DOHH2 (cell line): ENCODE measurements around the gene CAPN10.

Experiments used
- H3F3A ChIP-seq: fragments of 200-600 bp; sonication (generic), shearing (Covaris generic); 2 replicates; pipeline ENCODE4 v1.6.0; 2016; ENCODE audit warnings: antibody characterized with exemption, mild to moderate bottlenecking; ENCODE audit not compliant: control insufficient read depth, insufficient read depth
- H3K27ac ChIP-seq: fragments of 200-600 bp; sonication (generic); 2 replicates; pipeline ENCODE4 v1.5.1; 2014; ENCODE audit warnings: low read depth, mild to moderate bottlenecking, low read length, moderate library complexity
- H3K27me3 ChIP-seq: fragments of 200-600 bp; sonication (generic); 2 replicates; pipeline ENCODE4 v1.6.1; 2014; ENCODE audit warnings: mild to moderate bottlenecking, low read length, mixed read lengths; ENCODE audit not compliant: control insufficient read depth
- H3K36me3 ChIP-seq: fragments of 200-600 bp; sonication (generic); 2 replicates; pipeline ENCODE4 v1.6.1; 2014; ENCODE audit warnings: mild to moderate bottlenecking, low read length, moderate library complexity, mixed read lengths; ENCODE audit not compliant: control insufficient read depth
- H3K4me1 ChIP-seq: fragments of 200-600 bp; sonication (generic); 2 replicates; pipeline ENCODE4 v1.6.1; 2014; ENCODE audit warnings: mild to moderate bottlenecking, low read length, mixed read lengths; ENCODE audit not compliant: control insufficient read depth
- H3K4me2 ChIP-seq: fragments of 200-600 bp; sonication (generic); 2 replicates; pipeline ENCODE4 v1.6.0; 2014; ENCODE audit warnings: mild to moderate bottlenecking, low read length, moderate library complexity
- H3K4me3 ChIP-seq: fragments of 200-600 bp; sonication (generic); 2 replicates; pipeline ENCODE4 v1.5.1; 2014; ENCODE audit warnings: mild to moderate bottlenecking, low read length, mixed read lengths
- H3K79me2 ChIP-seq: fragments of 200-600 bp; sonication (generic); 2 replicates; pipeline ENCODE4 v1.6.1; 2014; ENCODE audit warnings: mild to moderate bottlenecking, low read length, mixed read lengths; ENCODE audit not compliant: control insufficient read depth
- H3K9me2 ChIP-seq: fragments of 200-600 bp; sonication (generic); replicated peaks from 2 replicates; pipeline ENCODE4 v1.6.1; 2014; ENCODE audit warnings: mild to moderate bottlenecking, low read length, mixed read lengths; ENCODE audit not compliant: control insufficient read depth
- H3K9me3 ChIP-seq: fragments of 200-600 bp; sonication (generic); 2 replicates; pipeline ENCODE4 v1.6.1; 2014; ENCODE audit warnings: antibody characterized with exemption, low read length, mixed read lengths; ENCODE audit not compliant: control insufficient read depth, insufficient read depth
- H4K20me1 ChIP-seq: fragments of 200-600 bp; sonication (generic); 2 replicates; pipeline ENCODE4 v1.6.0; 2014; ENCODE audit warnings: low read depth, mild to moderate bottlenecking, antibody characterized with exemption, low read length, moderate library complexity; ENCODE audit not compliant: control insufficient read depth, insufficient read depth
- EZH2phosphoT487 ChIP-seq: fragments of 200-600 bp; sonication (generic); IDR thresholded peaks from 2 replicates; pipeline ENCODE4 v1.6.1; 2017; ENCODE audit warnings: borderline replicate concordance, mild to moderate bottlenecking, antibody characterized with exemption, low read length, moderate library complexity, mixed read lengths
- TF ChIP-seq, protein P1 (sequence below): fragments of 200-600 bp; sonication (generic); IDR thresholded peaks from one replicate; pipeline ENCODE4 v1.5.1; 2014; ENCODE audit warnings: antibody characterized with exemption, mild to moderate bottlenecking, low read depth, low read length; ENCODE audit not compliant: poor library complexity, severe bottlenecking

The CAPN10 gene

DNA sequence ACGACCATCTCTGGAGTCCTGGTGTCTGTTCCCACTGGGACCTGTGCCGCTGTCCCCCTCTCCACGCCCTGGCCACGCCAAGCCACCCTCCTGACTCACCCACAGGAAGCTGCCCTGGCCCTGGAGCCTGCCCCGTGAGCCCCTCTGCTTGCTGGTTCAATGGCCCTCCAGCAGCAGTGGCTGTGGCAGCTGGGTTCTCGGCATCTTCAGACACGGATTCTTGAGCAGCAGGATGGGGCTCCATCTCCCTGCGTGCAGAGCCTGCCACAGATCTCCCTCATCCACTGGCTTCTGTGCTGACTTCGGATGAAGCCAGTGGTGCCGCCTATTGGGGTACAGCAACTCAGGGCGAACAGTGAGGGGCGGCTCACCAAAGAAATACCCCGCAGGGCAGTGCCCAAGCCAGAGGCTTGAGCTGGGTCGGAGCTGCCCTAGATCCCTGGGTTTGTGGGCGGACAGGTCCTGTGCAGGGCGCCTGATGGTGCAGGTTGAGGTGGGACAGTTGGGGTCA is 14.0 kb downstream of the CAPN10 start:
- Histone ChIP-seq H3K9me2 (no peaks in the 10 kb centered on the region), H3K4me1 (no peaks in the 10 kb centered on the region), H3K79me2 (peaks cover 5% of the 10 kb centered on the region; the same call in 1 of the 2 replicates), H3K9me3 (no peaks in the 10 kb centered on the region), H3F3A (no peaks in the 10 kb centered on the region), H3K27me3 (no peaks in the 10 kb centered on the region), H3K4me2 (no peak overlapping the region), H3K36me3 (peaks cover 11% of the 10 kb centered on the region; the same call in 1 of the 2 replicates), H3K27ac (no peak overlapping the region), H3K4me3 (no peak overlapping the region), H4K20me1 (no peaks in the 10 kb centered on the region)
- TF ChIP-seq, protein P1, sequence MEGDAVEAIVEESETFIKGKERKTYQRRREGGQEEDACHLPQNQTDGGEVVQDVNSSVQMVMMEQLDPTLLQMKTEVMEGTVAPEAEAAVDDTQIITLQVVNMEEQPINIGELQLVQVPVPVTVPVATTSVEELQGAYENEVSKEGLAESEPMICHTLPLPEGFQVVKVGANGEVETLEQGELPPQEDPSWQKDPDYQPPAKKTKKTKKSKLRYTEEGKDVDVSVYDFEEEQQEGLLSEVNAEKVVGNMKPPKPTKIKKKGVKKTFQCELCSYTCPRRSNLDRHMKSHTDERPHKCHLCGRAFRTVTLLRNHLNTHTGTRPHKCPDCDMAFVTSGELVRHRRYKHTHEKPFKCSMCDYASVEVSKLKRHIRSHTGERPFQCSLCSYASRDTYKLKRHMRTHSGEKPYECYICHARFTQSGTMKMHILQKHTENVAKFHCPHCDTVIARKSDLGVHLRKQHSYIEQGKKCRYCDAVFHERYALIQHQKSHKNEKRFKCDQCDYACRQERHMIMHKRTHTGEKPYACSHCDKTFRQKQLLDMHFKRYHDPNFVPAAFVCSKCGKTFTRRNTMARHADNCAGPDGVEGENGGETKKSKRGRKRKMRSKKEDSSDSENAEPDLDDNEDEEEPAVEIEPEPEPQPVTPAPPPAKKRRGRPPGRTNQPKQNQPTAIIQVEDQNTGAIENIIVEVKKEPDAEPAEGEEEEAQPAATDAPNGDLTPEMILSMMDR: no peak
- TF ChIP-seq EZH2phosphoT487: no peak

DNA sequence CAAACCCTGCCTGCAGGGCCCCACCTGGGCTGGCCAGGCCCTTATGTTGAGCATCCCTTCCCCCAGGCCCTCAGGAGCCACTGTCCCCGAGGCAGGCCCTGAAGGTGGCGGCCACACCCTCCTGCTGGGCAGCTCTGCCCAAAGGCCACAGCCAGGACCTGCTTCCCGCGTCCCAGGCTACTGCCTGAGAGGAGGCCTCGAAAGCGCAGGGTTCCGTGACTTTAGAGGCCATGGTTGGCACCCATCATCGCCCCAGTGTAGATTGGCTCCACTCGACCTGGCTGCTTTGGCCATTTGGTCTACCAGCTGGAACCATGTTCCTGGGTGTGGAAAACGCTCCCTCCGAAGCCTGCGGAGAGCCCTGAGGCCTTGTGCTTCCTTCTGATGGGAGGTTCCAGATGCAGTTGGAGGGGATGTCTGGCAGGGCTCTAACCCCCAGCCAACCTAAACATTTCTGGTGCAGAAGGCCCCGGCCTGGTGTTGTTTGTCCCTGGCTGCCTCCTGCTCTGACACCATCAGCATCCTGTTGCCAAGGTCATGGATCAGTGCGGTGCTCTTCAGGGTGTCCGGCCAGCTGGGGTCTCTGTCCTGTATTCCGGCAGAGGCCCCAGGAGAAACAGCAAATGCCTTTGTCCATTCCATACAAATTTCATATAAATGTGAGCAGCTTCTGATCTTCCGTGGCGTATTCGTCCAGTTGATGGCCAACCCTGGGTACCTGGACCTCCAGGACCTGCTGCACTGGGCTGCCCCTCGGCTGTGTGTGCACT is 14.7 kb downstream of the CAPN10 start:
- Histone ChIP-seq H4K20me1 (no peaks in the 10 kb centered on the region), H3F3A (no peaks in the 10 kb centered on the region), H3K4me2 (no peak overlapping the region), H3K4me1 (no peaks in the 10 kb centered on the region), H3K4me3 (no peak overlapping the region), H3K9me2 (no peaks in the 10 kb centered on the region), H3K27me3 (no peaks in the 10 kb centered on the region), H3K79me2 (no peaks in the 10 kb centered on the region), H3K27ac (no peak overlapping the region), H3K9me3 (no peaks in the 10 kb centered on the region), H3K36me3 (peaks cover 8% of the 10 kb centered on the region; the same call in 1 of the 2 replicates)
- TF ChIP-seq EZH2phosphoT487: no peak
- TF ChIP-seq, protein P1: no peak

DNA sequence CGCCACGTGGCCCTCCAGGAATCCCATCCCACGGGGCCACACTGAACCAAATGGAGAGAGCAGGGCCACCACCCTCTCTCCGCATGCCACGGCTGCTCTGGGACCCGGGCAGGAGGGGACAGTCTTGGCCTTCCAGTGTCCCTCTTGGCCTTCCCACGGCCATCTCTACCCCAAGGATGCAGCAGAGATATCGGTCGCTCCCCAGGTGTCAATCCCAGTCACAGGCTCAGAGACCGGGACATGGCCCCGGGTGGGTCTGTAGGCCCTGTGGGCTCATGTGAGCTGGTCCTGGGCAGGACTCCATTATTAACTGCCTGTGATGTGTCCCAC is 15.3 kb downstream of the CAPN10 start:
- Histone ChIP-seq H3K36me3 (peaks cover 8% of the 10 kb centered on the region; the same call in 1 of the 2 replicates), H3K79me2 (no peaks in the 10 kb centered on the region)

More for the DNA sequence above, 15.3 kb downstream of the CAPN10 start:
- no peaks in the 10 kb centered on the region for H3F3A ChIP-seq
- H4K20me1 ChIP-seq: no peaks in the 10 kb centered on the region
- H3K9me3 ChIP-seq: no peaks in the 10 kb centered on the region
- H3K4me3 ChIP-seq: no peak overlapping the region
- no peak overlapping the region for H3K27ac ChIP-seq
- no peaks in the 10 kb centered on the region for H3K4me1 ChIP-seq
- TF ChIP-seq, protein P1: no peak
- no peak for TF ChIP-seq EZH2phosphoT487
- H3K9me2 ChIP-seq: no peaks in the 10 kb centered on the region
- no peaks in the 10 kb centered on the region for H3K27me3 ChIP-seq
- no peak overlapping the region for H3K4me2 ChIP-seq
